H9 (cell line): Measurements from ENCODE around the gene SPSB3. TPM values are rescaled to one million over a fixed set of nuclear protein-coding genes. Genes with fewer than 3 reads are reported as not detected.

Experiments
- DNase-seq: peaks from one replicate; pipeline ENCODE4 v3.0.0-alpha.2; 2017
- H2AFZ ChIP-seq: one replicate; pipeline ENCODE4 v1.6.1; 2013; ENCODE audit warnings: mild to moderate bottlenecking, low read length, control low read depth, moderate library complexity
- H2AK5ac ChIP-seq: 2 replicates; pipeline ENCODE4 v1.6.1; 2013; ENCODE audit warnings: low read length, control low read depth, mixed read lengths; ENCODE audit not compliant: insufficient read length
- H2BK120ac ChIP-seq: one replicate; pipeline ENCODE4 v1.6.1; 2013; ENCODE audit warnings: low read depth, mild to moderate bottlenecking, low read length, control low read depth, inconsistent platforms; ENCODE audit not compliant: poor library complexity, severe bottlenecking
- H2BK12ac ChIP-seq: 2 replicates; pipeline ENCODE4 v1.6.1; 2013; ENCODE audit warnings: low read length, control low read depth, mixed read lengths, low read depth; ENCODE audit not compliant: insufficient read length
- H2BK15ac ChIP-seq: 2 replicates; pipeline ENCODE4 v1.6.1; 2013; ENCODE audit warnings: low read depth, low read length, control low read depth
- H2BK20ac ChIP-seq: one replicate; pipeline ENCODE4 v1.6.1; 2013; ENCODE audit warnings: low read depth, mild to moderate bottlenecking, low read length, control low read depth, inconsistent platforms; ENCODE audit not compliant: poor library complexity, severe bottlenecking
- H2BK5ac ChIP-seq: 2 replicates; pipeline ENCODE4 v1.6.1; 2013; ENCODE audit warnings: low read length, control low read depth, mixed read lengths; ENCODE audit not compliant: insufficient read length
- H3K14ac ChIP-seq: 2 replicates; pipeline ENCODE4 v1.6.1; 2013; ENCODE audit warnings: low read length, control low read depth; ENCODE audit not compliant: insufficient read depth
- H3K18ac ChIP-seq: 2 replicates; pipeline ENCODE4 v1.6.1; 2013; ENCODE audit warnings: low read depth, mild to moderate bottlenecking, mixed read lengths, low read length, control low read depth; ENCODE audit not compliant: insufficient read length
- H3K23ac ChIP-seq: 2 replicates; pipeline ENCODE4 v1.6.1; 2013; ENCODE audit warnings: low read length, control low read depth, mixed read lengths, low read depth; ENCODE audit not compliant: insufficient read length
- H3K23me2 ChIP-seq: 2 replicates; pipeline ENCODE4 v1.6.1; 2013; ENCODE audit warnings: low read depth, mild to moderate bottlenecking, mixed read lengths, low read length, control low read depth; ENCODE audit not compliant: insufficient read length, poor library complexity, severe bottlenecking
- H3K27ac ChIP-seq: 2 replicates; pipeline ENCODE4 v1.5.1; 2013; ENCODE audit warnings: low read length, control low read depth, mixed read lengths, low read depth; ENCODE audit not compliant: insufficient read length
- H3K27me3 ChIP-seq: 2 replicates; pipeline ENCODE4 v1.6.1; 2013; ENCODE audit warnings: low read length, control low read depth, inconsistent platforms; ENCODE audit not compliant: insufficient read depth
- H3K4ac ChIP-seq: 2 replicates; pipeline ENCODE4 v1.6.1; 2013; ENCODE audit warnings: low read depth, mild to moderate bottlenecking, control low read depth, inconsistent platforms, low read length, moderate library complexity
- H3K4me1 ChIP-seq: 2 replicates; pipeline ENCODE4 v1.6.1; 2013; ENCODE audit warnings: low read length, control low read depth, inconsistent platforms; ENCODE audit not compliant: insufficient read depth
- H3K4me2 ChIP-seq: 2 replicates; pipeline ENCODE4 v1.6.1; 2013; ENCODE audit warnings: low read length, control low read depth, mixed read lengths; ENCODE audit not compliant: insufficient read length, insufficient read depth
- H3K56ac ChIP-seq: 2 replicates; pipeline ENCODE4 v1.6.1; 2013; ENCODE audit warnings: low read depth, mild to moderate bottlenecking, mixed read lengths, low read length, control low read depth; ENCODE audit not compliant: insufficient read length
- H3K79me1 ChIP-seq: 2 replicates; pipeline ENCODE4 v1.6.1; 2013; ENCODE audit warnings: low read depth, mild to moderate bottlenecking, moderate library complexity, low read length, control low read depth, inconsistent platforms; ENCODE audit not compliant: insufficient read depth, poor library complexity, severe bottlenecking
- H3K79me2 ChIP-seq: 2 replicates; pipeline ENCODE4 v1.6.1; 2013; ENCODE audit warnings: low read length, control low read depth, inconsistent platforms; ENCODE audit not compliant: insufficient read depth
- H3K9ac ChIP-seq: 2 replicates; pipeline ENCODE4 v1.6.1; 2013; ENCODE audit warnings: low read length, control low read depth, mixed read lengths; ENCODE audit not compliant: insufficient read length; ENCODE audit errors: extremely low read depth
- H3K9me3 ChIP-seq: one replicate; pipeline ENCODE4 v1.6.1; 2013; ENCODE audit warnings: low read depth, low read length, inconsistent platforms; ENCODE audit not compliant: control insufficient read depth
- H3T11ph ChIP-seq: one replicate; pipeline ENCODE4 v1.6.1; 2013; ENCODE audit warnings: mild to moderate bottlenecking, low read length, control low read depth, inconsistent platforms
- H4K20me1 ChIP-seq: one replicate; pipeline ENCODE4 v1.6.1; 2013; ENCODE audit not compliant: control insufficient read depth, insufficient read length, insufficient read depth
- H4K5ac ChIP-seq: 2 replicates; pipeline ENCODE4 v1.6.1; 2013; ENCODE audit warnings: low read depth, mild to moderate bottlenecking, mixed read lengths, low read length, control low read depth; ENCODE audit not compliant: insufficient read length
- H4K8ac ChIP-seq: replicated peaks from 2 replicates; pipeline ENCODE4 v1.6.1; 2013; ENCODE audit warnings: low read length, control low read depth, mixed read lengths, low read depth; ENCODE audit not compliant: insufficient read length
- H4K91ac ChIP-seq: 2 replicates; pipeline ENCODE4 v1.6.1; 2013; ENCODE audit warnings: low read depth, mild to moderate bottlenecking, moderate library complexity, mixed read lengths, low read length, control low read depth; ENCODE audit not compliant: insufficient read length
- H3K27ac Mint-ChIP-seq, 3 experiments: 2 replicates in 2 of 3; 3 replicates in 1 of 3; pipeline ENCODE4 v1.8.0; 2020 to 2021; ENCODE audit warnings: mixed read lengths in 3 of 3, mild to moderate bottlenecking in 1 of 3, moderate library complexity in 1 of 3
- H3K27me3 Mint-ChIP-seq: 2 replicates; pipeline ENCODE4 v1.8.0; 2021; ENCODE audit warnings: low read depth, mild to moderate bottlenecking, moderate library complexity, mixed read lengths
- H3K36me3 Mint-ChIP-seq, 3 experiments: 2 replicates in 2 of 3; 3 replicates in 1 of 3; pipeline ENCODE4 v1.8.0; 2020 to 2021; ENCODE audit warnings: low read depth in 3 of 3, mixed read lengths in 3 of 3; ENCODE audit not compliant: insufficient read depth in 1 of 3
- H3K4me1 Mint-ChIP-seq, 2 experiments: 2 replicates each; pipeline ENCODE4 v1.8.0; 2020; ENCODE audit warnings: mixed read lengths in 2 of 2
- H3K4me3 Mint-ChIP-seq, 2 experiments: 2 replicates in 1 of 2; 3 replicates in 1 of 2; pipeline ENCODE4 v1.8.0; 2020 to 2021; ENCODE audit warnings: mild to moderate bottlenecking in 2 of 2, mixed read lengths in 2 of 2, moderate library complexity in 1 of 2
- H3K9me3 Mint-ChIP-seq, 2 experiments: 2 replicates in 1 of 2; 3 replicates in 1 of 2; pipeline ENCODE4 v1.8.0; 2020; ENCODE audit warnings: mild to moderate bottlenecking in 2 of 2, mixed read lengths in 2 of 2, moderate library complexity in 1 of 2
- WGBS: extraction: QIAGEN DNeasy Blood & Tissue Kit; methylation state at CpG from one replicate; pipeline ENCODE4 v1.1.7; 2013; ENCODE audit warnings: missing lambda C conversion rate, low lambda C conversion rate, mixed read lengths; ENCODE audit not compliant: insufficient read length; ENCODE audit errors: extremely low coverage; 5-methylcytosine and 5-hydroxymethylcytosine counted together
- total RNA-seq: library from RNA; stranded (reverse); gene quantifications from 2 replicates; pipeline ENCODE4 v1.2.1, GENCODE V29; 2021
- TF ChIP-seq, protein P1 (sequence below): fragments of 200-600 bp; sonication (generic); conservative IDR thresholded peaks from 3 replicates; pipeline ENCODE4 v1.8.0; 2021; ENCODE audit warnings: antibody characterized with exemption, mild to moderate bottlenecking

Gene SPSB3
- total RNA-seq, 1 experiment from 2014 or later = 19.9 TPM

GRCh38 chr16:1815461-1815860, 33.1 kb upstream of the SPSB3 start:
- H3K27ac ChIP-seq = no peak overlapping the region
- no peak overlapping the region for H2BK15ac ChIP-seq
- H2AK5ac ChIP-seq = no peak overlapping the region
- no peaks in the 10 kb centered on the region for H3K79me1 ChIP-seq
- H3K56ac ChIP-seq = no peak overlapping the region
- H3K36me3 Mint-ChIP-seq = peaks cover 4 to 17% (median 15%) of the 10 kb centered on the region in 3 experiments; a peak in 6 of 7 replicates
- H2BK120ac ChIP-seq = no peak overlapping the region
- H3K79me2 ChIP-seq = no peaks in the 10 kb centered on the region
- no peak overlapping the region for H3K18ac ChIP-seq
- H3K27me3 Mint-ChIP-seq = no peaks in the 10 kb centered on the region; the same call in 1 of the 2 replicates
- H4K91ac ChIP-seq = no peak overlapping the region
- H4K5ac ChIP-seq = no peak overlapping the region
- H2BK5ac ChIP-seq = no peak overlapping the region
- no peaks in the 10 kb centered on the region for H4K20me1 ChIP-seq
- H3K4me1 Mint-ChIP-seq = peaks cover 0 to 3% of the 10 kb centered on the region in 2 experiments; a peak in 2 of 4 replicates
- H3K9me3 Mint-ChIP-seq = no peaks in the 10 kb centered on the region
- H3K14ac ChIP-seq = no peak overlapping the region
- TF ChIP-seq, protein P1, sequence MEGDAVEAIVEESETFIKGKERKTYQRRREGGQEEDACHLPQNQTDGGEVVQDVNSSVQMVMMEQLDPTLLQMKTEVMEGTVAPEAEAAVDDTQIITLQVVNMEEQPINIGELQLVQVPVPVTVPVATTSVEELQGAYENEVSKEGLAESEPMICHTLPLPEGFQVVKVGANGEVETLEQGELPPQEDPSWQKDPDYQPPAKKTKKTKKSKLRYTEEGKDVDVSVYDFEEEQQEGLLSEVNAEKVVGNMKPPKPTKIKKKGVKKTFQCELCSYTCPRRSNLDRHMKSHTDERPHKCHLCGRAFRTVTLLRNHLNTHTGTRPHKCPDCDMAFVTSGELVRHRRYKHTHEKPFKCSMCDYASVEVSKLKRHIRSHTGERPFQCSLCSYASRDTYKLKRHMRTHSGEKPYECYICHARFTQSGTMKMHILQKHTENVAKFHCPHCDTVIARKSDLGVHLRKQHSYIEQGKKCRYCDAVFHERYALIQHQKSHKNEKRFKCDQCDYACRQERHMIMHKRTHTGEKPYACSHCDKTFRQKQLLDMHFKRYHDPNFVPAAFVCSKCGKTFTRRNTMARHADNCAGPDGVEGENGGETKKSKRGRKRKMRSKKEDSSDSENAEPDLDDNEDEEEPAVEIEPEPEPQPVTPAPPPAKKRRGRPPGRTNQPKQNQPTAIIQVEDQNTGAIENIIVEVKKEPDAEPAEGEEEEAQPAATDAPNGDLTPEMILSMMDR = no peak
- no peak overlapping the region for H3K23ac ChIP-seq
- H3K4ac ChIP-seq = no peak overlapping the region
- no peaks in the 10 kb centered on the region for H3K23me2 ChIP-seq
- no peak overlapping the region for H4K8ac ChIP-seq
- H3K4me3 Mint-ChIP-seq = no peak overlapping the region
- no peaks in the 10 kb centered on the region for H3K27me3 ChIP-seq
- H3K9ac ChIP-seq = no peak overlapping the region
- H3K27ac Mint-ChIP-seq = no peak overlapping the region
- no peak overlapping the region for H2BK20ac ChIP-seq
- no peak overlapping the region for H2BK12ac ChIP-seq
- no peak overlapping the region for H3T11ph ChIP-seq
- DNase-seq = no peak
- no CpG with 5 or more reads among the region's 11 CpGs for WGBS
- no peak overlapping the region for H2AFZ ChIP-seq
- H3K9me3 ChIP-seq = no peaks in the 10 kb centered on the region
- no peak overlapping the region for H3K4me2 ChIP-seq
- no peaks in the 10 kb centered on the region for H3K4me1 ChIP-seq
